Hematopoietic multipotent progenitor cell treated with erythropoietin and hydrocortisone succinate and interleukin-3 and kit ligand, for 4 days (in vitro differentiated cells): ENCODE data around the gene FPR1.
A peak's percentile ranks its signal among the peaks of the same experiment; 100 is the strongest.

Source experiments
- DNase-seq: peaks from one replicate; pipeline ENCODE4 v3.0.0-alpha.2; 2015

Gene FPR1

DNA sequence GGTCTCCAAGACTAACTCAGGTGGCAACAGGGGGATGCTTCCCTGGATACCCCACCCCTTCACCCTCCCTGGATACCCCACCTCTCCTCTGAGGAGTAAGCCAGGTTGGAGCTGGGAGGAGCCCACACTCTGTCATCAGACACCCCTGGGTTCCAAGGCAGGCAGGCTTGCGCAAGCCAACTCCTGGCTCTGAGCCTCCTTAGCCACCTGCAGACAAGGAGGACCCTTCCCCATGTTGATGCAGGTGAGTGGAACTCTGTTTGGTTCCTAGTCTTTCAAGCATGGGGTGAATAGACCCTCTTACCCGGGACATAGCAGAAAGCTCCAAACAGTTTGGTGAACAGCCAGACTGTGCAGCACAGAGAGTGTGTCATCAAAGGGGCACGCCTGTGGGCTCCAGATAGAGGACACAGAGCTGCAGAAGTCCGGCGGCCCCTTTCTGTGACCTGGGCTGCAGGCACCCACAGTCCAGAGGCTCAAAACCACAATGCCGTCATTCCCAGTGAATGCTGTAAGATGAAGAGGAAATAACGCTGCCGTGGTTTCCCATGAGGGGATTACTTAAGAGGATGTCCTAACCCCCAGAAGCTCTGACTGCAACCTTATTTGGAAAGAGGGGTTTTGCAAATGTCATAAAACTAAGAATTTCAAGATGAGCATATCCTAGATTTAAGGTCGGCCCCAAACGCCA is 15.8 kb downstream of the FPR1 start:
- peak; percentile 87 for DNase-seq

DNA sequence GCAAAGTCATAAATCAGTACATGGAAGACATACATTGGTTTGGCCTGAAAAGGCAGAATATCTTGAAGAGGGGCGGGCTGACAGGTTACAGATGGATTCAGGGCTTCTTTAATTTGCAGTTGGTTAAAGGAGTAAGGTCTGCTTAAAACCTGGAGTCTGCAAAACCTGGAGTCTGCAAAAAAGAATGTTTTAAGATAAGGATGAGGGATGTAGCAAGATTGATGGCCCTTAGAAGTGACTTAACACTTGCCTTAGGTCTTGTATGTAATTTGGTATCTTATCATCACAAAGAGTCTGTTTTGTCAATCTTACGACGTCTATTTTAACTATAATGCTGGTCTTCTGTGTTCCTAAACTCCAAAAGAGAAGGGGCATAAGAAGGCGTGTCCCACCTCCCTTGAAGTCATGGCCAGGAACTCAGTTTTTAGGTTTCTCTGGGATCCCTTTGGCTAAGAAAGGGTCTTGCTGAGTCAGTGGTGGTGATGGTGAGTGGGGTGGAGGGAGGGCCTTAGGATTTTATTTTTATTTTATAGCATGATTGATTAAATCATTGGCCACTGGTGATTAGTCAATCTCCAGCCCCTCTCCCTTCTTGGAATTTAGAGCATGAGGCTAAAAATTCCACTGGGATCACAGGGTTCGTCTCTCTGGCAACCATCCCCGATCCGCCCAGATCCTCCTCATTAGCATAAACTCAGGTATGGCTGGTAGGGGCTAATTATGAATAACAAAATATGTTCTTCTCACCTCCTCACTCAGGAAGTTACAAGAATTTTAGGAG is 17.7 kb downstream of the FPR1 start:
- no peak for DNase-seq

DNA sequence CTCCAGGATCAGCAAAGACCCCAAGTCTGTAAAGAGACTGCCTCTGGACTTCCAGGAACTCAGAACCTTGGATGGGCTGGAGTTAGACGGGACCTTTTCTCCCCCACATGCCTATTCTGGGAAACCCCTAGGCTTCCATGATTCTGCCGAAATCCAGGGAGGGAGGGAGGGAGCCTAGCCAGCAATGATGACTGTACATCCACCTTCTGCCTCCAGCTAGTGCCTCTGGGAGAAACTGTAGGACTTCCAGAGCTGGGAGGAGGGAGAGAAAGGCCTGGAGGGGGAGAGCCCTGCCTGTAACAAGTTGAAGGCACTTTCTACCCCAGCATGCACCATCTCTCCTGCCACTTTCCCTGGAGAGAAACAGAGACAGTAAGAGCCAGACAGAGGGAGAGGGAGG is 21.9 kb downstream of the FPR1 start:
- no peak for DNase-seq

DNA sequence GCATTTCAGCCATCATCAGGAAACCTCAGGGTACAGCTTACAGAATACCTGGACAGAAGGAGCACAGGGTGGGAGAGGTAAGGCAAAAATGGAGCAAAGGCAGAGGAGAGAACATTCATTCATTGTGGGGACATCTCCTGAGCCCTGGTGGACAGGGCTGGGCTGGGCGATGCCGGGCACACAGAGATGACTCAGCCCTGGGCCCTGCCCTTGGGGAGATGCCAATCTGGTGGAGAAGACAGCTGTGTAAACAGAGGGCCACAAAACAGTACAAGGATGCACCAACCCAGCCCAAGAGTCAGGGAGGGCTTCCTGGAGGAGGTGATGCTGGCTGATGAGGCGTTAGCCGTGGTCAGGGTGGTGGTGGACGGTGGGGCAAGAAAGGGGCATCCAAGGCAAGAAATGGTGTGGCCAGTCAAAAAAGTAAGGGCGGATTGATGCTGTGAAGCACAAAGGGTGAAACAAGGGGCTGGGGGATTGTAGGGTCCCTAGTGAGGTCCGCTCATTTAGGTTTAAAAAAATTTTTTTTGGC is 24.3 kb downstream of the FPR1 start:
- no peak for DNase-seq

- DNase-seq: no peak
These were observed 25.6 kb downstream of the FPR1 start for GRCh38 chr19:51726049-51726448.

DNA sequence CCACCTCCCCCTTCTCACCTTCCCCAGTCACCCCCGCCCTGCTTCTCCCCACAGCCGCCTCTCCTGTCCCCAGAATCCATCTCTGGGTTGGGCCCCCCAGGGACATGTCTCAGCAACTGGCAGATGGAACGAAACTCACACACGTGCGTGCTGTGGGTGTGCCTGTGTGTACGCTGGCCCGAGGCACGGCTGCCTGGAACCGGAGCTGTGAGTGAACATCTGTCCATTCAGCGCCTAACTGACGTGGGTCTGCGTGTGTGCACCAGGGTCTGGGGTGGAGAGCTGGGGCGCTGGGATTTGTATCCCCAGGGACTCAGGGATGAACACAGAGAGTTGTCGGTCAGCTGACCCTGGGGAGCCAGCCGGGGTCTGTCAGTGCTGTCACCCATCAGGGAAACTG is 27.1 kb downstream of the FPR1 start:
- DNase-seq: no peak

DNA sequence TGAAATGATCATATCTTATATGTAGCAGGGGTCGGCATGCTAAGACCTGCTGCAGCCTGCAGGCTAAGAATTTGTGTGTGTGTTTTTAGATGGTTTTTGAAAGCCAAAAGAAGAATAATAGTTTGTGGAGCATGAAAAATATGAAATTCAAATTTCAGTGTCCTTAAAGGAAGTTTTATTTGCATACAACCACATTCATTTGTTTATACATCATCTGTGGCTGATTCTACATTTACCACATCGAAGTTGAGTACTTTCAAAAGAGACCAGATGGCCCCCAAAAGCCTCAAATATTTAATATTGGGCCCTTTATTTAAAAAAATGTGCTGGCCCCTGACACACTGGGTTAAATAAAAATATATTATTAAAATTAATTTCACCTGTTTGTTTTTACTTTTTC is 29.2 kb downstream of the FPR1 start:
- no peak for DNase-seq

DNA sequence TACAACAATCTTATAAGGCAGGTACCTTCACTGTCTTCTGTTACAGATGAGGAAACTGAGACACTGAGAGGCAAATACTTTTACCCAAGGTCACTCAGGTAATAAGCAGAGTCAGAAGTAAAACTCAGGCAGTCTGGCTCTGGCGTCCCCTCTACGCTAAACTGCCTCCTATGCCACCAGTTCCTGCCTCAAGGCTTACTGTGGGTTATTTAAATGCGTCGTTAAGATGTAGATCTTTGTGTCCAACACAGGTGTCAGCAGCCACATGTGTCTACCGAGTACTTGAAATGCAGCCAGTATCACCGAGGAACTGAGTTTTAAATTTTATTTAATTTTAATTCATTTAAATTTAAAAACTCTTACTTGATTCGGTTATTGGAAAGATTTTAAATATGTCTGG is 29.8 kb downstream of the FPR1 start:
- DNase-seq: no peak

DNA sequence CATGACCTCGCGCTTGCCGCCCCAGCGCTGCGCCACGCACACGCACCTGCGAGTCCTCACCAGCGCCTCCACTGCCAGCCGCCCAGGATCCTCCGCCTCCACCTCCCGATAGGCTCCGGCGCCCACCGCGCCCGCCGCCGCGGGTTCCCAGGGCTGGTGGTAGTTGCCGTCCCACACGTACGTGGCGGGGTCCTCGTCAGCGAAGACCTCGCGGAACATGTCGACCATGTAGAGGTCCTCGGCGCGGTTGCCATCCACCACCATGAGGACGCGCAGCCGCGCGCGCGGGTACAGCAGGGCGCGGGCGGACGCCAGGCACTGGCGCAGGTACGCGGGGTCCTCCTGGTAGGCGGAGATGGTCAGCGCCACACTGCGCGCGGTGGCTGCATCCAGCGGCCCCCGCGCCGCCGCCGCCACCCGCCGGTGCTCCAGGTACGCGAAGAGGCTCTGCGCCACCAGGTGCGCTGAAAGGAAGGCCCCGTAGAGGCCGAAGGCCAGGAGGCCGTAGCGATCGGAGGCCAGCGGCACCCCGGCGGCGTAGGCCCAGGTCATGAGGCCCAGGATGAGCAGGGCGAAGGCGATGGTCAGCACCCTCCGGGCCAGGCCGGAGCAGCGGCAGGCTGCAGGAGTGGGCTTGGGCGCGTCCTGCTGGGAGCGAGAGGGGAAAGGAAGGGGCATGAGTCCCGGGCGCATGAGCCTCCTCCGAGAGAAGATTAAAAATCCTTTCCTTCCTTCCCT is 32.3 kb downstream of the FPR1 start:
- DNase-seq: no peak

DNA sequence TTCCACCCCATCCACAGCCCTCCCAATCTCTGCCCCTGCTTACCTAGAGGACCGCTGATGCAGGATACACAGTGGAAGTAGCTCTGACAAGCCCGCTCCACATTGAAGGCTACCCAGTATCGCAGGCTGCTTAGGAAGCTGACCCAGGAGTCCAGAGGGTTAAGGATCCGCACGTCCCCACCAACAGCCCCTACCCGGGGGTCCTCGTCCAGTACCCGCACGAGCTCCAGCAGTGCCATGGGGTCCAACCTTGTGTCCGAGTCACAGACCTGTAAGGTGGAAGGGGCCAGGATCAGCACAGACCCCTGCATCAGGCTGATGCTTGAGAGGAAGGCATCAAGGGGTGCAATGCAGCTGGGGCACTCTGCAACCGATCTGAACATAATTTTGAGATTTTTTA is 34.8 kb downstream of the FPR1 start:
- no peak for DNase-seq

- no peak for DNase-seq
These were observed 35.8 kb downstream of the FPR1 start for GRCh38 chr19:51715850-51716249.

DNA sequence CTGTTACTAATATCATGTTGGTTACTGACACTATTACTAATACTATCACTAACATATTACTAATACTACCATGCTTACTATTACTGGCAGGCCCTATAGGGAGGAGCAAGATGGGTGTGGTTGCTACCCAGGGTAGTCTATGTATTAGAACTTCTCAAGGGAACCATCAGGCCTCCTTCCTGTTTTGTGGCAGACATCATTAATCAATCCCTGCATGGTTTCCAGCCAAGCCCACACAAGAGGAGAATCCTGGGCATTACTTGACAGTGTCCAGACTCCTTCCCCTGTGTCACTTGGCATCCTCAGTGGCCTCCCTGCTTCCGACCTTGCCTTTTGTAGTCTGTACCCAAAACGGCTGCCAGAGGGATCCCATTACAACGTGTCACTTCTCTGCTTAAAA is 36.8 kb downstream of the FPR1 start:
- peak; percentile 25 for DNase-seq

DNA sequence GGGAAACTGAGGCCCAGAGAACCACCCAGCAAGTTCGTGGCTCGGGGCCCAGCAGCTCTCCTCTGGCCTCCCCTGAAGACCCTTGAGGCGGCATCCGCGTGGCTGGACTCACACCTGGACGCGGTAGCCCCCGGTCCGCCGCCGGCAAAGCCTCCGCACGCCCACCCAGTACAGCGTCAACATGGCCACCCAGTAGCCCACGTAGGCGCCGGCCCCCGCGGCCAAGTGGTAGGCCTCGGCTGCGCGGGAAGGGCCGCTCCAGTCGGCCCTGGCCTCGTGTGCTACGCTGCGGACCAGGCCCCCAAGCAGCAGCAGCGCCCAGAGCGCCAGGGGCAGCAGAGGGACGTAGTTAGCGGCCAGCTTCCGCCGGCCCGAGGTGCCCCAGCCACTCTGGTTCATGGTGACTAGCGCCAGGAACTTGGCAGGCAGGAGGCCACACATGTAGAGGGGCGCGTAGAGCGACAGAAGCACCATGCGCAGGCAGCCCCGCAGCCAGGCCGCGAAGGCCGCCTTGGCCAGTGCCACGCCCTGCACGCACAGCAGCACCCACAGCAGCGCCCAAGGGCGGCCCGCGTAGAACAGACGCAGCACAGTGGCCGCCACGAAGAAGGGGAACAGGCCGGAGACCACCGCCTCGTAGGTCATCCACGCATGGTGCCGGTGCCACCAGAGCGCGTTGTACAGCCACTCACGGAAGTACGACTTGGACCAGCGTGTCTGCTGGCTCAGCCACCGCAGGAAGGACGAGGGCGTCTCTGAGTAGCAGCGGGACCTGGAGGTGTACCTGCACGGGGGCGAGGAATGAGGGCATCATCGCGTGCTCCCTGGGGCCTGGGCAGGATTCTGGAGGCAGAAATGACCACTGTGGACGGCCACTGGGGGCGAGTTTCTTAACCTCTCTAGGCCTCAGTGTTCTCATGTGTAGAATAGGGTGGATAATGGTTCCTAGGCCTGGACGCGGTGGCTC is 38.1 kb downstream of the FPR1 start:
- DNase-seq: no peak

GRCh38 chr19:51712461-51713081 is 39.1 kb downstream of the FPR1 start:
- DNase-seq: peak; percentile 67

DNA sequence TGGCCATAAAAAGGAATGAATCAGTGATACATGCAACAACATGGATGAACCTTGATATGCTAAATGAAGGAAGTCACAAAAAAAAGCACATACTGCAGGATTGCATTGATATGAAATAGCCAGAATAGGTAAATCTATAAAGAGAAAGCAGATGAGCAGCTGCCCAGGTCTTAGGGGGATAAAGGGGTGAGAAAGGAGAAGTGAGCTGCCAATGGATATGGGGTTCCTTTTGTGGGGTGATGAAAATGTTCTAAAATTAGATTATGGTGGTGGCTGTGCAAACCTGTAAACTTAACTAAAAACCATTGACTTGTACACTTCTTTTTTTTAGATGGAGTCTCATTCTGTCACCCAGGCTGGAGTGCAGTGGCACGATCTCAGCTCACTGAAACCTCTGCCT is 40.0 kb downstream of the FPR1 start:
- DNase-seq: no peak

DNA sequence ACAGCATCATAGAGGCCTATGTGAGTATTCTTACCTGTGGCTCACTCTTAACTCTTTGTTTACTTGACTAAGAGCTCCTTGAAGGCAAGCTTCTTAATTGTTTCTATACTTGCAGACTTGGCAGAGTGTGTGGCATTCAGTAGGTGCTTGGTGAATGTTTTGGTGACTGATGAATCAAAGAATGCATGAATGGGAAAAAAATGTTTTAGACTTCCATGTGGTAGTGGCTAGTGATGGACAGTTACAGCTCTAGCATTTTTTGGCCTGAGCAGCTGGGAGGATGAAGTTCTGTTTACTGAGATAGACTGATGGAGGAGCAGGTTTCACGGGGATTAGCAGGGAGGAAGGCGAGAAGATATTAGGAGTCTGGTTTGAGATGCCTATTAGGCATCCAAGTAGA is 41.5 kb downstream of the FPR1 start:
- no peak for DNase-seq

GRCh38 chr19:51709575-51709974 is 42.1 kb downstream of the FPR1 start:
- DNase-seq: no peak

DNA sequence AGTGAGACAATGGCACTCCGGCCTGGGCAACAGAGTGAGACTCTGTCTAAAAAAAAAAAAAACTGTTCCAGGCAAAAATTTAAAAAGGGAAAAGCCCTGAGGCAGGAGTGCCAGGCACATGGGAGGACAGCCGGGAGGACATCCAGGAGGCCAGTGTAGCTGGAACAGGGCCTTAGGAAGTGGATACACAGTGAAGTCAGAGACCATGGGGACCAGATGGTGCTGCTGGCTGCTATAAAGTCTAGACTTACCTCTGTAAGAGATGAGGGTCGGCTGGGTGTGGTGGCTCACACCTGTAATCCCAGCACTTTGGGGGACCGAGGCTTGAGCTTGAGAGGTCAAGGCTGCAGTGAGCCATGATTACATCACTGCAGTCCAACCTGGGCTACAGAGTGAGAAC is 42.9 kb downstream of the FPR1 start:
- no peak for DNase-seq

DNA sequence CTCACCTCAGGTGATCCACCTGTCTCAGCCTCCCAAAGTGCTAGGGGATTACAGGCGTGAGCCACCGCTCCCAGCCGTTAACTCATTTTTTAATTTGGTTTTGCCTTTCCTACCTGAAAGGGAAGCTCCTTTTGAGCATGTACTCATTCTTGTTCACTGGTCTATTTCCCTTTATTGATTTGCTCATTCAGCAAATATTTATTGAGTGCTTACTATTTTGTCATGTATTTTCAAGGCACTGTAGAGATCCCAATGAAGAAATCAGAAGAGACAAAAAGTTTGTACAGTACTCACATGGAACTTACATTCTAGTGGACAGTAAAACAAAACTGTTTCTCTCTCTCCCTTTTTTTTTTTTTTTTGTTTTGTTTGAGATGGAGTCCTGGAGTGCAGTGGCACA is 44.8 kb downstream of the FPR1 start:
- no peak for DNase-seq

- no peak for DNase-seq
These were observed 45.4 kb downstream of the FPR1 start for GRCh38 chr19:51706296-51706695.

DNA sequence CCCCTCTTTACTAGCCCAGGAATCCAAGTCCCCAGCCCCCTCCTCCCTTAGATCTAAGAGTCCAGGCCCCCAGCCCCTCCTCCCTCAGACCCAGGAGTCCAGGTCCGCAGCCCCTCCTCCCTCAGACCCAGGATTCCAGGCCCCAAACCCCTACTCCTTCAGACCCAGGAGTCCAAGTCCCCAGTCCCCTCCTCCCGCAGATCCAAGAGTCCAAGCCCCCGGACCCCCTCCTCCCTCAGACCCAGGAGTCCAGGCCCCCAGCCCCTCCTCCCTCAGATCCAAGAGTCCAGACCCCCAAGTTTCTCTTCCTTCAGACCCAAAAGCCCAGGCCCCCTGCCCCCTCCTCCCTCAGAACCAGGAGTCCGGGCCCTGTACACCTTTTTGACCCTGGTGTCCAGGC is 47.1 kb downstream of the FPR1 start:
- no peak for DNase-seq
